T1000 (cell line): ENCODE measurements around the gene ALDH3B2.
"Not testable (repeated sequence)": the region's sequence is repeated elsewhere in the genome, so short reads cannot be mapped to it uniquely, and the experiment has no call there.

Experiments used
- DNase-seq: peaks from one replicate; lab custom pipeline; 2025; ENCODE audit warnings: mixed read lengths; lab: John Stamatoyannopoulos, UW

Gene ALDH3B2

DNA sequence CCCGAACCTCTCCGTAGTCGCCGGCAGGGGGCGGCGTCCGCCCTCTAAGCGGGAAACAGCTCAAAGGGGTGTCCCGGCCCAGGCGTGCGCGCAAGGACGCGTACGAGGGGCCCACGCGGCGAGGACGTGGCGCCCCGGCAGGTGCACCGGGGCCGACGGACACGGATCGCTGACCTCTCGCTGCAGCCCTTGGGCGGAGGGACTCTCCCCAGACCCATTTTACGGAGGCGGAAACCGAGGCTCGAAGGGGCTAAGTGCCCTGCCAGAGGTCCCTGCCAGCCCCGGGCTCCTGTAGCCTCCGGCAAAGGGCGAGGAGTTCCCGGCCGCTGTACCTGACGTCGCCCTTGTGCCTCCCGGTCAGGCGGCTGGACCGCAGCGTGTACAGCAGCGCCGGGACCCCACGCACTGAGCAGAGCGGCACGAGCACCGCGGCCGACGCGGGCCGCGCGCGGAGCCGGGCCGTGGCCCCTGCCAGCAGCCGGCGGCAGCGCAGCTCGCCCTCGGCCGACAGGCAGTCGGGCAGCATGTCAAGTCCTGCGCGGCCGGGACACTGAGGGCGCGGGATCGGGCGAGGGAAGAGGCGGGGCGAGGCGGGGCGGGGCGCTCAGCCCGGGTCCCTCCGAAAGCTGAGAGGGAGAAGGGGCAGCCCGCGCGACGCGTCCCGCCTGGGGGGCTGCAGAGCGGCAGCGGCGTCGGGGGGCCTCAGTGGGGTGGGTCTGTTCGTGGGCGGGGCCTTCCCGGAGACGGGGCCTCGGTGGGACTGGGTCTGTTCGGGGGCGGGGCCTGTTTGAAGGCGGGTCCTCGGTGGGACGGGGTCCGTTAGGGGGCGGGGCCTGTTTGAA is 44.8 kb downstream of the ALDH3B2 start, which contains the start of gene NUDT8:
Gene NUDT8 (minus strand): TSS at position 552 of the 842 bp plus-strand sequence. CDS start 26 bp downstream, at position 526.
- DNase-seq = peak; percentile 81

- DNase-seq = no peak
These were observed 45.6 kb downstream of the ALDH3B2 start for GRCh38 chr11:67628710-67629385.

GRCh38 chr11:67627812-67628624 is 46.4 kb downstream of the ALDH3B2 start:
- no peak for DNase-seq

DNA sequence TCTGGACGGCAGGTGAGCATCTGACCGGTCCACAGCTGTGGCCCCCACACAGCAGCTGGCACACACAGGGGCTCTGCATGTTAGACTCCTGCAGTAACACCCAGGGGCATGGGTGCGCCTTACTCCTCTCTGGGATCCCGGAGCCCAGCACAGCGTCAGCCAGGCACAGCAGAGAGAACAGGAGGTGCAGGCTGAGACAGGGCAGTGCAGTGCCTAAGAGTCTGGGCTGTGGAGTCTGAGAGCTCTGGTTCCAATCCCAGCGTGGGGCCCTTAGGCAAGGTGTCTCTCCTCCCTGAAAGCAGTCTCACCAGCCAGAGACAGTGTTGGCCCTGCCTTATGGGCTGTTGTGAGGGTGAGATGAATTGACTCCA is 47.0 kb downstream of the ALDH3B2 start:
- no peak for DNase-seq

DNA sequence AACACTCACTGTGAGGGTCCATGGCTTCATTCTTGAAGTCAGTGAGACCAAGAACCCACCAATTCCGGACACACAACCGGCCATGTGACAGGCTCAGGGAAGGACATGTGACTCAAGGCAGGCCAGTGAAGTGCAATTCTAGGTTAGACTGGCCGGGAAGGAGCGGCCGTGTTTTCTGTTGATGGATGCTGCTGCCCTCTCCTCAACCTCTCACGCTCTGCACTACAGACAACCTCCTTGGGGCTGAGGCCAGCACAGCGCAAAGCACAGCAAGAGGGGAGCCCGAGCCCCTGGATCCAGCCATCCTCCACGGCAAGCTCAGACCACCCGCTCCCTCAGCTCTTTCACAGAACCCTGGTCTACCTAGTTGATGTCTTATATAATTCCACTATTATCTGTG is 47.5 kb downstream of the ALDH3B2 start:
- DNase-seq = no peak

DNA sequence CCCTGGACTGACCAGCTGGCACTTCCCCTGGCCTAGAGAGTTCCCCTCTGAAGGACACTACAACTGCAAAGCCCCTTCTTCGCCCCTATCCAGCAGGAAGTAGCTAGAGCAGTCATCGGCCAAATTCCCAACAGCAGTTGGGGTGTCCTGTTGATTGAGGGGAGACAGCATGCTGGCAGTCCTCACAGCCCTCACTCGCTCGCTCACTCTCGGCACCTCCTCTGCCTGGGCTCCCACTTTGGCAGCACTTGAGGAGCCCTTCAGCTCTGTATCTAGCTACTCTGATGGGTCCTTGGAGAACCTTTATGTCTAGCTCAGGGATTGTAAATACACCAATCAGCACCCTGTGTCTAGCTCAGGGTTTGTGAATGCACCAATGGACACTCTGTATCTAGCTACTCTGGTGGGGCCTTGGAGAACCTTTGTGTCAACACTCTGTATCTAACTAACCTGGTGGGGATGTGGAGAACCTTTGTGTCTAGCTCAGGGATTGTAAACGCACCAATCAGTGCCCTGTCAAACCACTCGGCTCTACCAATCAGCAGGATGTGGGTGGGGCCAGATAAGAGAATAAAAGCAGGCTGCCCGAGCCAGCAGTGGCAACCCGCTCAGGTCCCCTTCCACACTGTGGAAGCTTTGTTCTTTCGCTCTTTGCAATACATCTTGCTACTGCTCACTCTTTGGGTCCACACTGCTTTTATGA is 48.1 kb downstream of the ALDH3B2 start:
- not testable (repeated sequence) for DNase-seq

DNA sequence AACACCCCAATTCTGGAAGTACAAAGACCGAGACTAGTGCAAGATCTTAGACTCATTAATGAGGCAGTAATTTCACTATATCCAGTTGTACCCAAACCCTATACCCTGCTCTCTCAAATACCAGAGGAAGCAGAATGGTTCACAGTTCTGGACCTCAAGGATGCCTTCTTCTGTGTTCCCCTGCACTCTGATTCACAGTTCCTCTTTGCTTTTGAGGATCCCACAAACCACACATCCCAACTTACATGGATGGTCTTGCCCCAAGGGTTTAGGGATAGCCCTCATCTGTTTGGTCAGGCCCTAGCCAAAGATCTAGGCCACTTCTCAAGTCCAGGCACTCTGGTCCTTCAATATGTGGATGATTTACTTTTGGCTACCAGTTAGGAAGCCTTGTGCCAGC is 50.6 kb downstream of the ALDH3B2 start:
- not testable (repeated sequence) for DNase-seq

DNA sequence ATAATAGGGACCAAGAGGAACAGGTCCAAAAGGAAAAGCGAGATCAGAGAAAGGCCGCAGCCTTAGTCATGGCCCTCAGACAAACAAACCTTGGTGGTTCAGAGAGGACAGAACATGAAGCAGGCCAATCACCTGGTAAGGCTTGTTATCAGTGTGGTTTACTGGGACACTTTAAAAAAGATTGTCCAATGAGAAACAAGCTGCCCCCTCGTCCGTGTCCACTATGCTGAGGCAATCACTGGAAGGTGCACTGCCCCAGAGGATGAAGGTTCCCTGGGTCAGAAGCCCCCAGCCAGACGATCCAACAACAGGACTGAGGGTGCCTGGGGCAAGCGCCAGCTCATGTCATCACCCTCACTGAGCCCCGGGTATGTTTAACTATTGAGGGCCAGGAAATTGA is 51.5 kb downstream of the ALDH3B2 start:
- not testable (repeated sequence) for DNase-seq

- DNase-seq = not testable (repeated sequence)
These were observed 52.5 kb downstream of the ALDH3B2 start for GRCh38 chr11:67621928-67622327.

- not testable (repeated sequence) for DNase-seq
These were observed 53.8 kb downstream of the ALDH3B2 start for GRCh38 chr11:67620621-67621020.

DNA sequence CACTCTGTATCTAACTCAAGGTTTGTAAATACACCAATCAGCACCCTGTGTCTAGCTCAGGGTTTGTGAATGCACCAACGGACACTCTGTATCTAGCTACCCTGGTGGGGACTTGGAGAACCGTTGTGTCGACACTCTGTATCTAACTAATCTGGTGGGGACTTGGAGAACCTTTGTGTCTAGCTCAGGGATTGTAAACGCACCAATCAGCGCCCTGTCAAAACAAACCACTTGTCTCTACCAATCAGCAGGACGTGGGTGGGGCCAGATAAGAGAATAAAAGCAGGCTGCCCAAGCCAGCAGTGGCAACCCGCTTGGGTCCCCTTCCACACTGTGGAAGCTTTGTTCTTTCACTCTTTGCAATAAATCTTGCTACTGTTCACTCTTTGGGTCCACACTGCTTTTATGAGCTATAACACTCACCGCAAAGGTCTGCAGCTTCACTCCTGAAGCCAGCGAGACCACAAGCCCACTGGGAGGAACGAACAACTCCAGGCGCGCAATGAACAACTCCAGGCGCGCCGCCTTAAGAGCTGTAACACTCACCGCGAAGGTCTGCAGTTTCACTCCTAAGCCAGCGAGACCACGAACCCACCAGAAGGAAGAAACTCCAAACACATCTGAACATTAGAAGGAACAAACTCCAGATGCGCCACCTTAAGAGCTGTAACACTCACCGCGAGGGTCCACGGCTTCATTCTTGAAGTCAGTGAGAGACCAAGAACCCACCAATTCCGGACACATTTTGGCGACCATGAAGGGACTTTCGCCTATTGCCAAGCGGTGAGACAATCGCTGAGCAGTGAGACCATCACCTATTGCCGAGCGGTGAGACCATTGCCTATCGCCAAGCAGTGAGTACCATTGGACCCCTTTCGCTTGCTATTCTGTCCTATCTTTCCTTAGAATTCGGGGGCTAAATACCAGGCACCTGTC is 54.5 kb downstream of the ALDH3B2 start:
- DNase-seq = not testable (repeated sequence)

DNA sequence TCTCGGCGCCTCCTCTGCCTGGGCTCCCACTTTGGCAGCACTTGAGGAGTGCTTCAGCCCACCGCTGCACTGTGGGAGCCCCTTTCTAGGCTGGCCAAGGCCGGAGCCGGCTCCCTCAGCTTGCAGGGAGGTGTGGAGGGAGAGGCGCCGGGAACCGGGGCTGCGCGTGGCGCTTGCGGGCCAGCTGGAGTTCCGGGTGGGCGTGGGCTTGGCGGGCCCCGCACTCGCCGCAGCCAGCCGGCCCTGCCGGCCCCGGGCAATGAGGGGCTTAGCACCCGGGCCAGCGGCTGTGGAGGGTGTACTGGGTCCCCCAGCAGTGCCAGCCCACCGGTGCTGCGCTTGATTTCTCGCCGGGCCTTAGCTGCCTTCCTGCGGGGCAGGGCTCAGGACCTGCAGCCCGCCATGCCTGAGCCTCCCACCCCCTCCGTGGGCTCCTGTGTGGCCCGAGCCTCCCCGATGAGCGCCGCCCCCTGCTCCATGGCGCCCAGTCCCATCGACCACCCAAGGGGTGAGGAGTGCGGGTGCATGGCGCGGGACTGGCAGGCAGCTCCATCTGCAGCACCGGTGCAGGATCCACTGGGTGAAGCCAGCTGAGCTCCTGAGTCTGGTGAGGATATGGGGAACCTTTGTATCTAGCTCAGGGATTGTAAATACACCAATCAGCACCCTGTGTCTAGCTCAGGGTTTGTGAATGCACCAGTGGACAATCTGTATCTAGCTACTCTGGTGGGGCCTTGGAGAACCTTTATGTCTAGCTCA is 55.3 kb downstream of the ALDH3B2 start:
- not testable (repeated sequence) for DNase-seq

GRCh38 chr11:67617243-67617953 is 57.0 kb downstream of the ALDH3B2 start:
- no peak for DNase-seq

DNA sequence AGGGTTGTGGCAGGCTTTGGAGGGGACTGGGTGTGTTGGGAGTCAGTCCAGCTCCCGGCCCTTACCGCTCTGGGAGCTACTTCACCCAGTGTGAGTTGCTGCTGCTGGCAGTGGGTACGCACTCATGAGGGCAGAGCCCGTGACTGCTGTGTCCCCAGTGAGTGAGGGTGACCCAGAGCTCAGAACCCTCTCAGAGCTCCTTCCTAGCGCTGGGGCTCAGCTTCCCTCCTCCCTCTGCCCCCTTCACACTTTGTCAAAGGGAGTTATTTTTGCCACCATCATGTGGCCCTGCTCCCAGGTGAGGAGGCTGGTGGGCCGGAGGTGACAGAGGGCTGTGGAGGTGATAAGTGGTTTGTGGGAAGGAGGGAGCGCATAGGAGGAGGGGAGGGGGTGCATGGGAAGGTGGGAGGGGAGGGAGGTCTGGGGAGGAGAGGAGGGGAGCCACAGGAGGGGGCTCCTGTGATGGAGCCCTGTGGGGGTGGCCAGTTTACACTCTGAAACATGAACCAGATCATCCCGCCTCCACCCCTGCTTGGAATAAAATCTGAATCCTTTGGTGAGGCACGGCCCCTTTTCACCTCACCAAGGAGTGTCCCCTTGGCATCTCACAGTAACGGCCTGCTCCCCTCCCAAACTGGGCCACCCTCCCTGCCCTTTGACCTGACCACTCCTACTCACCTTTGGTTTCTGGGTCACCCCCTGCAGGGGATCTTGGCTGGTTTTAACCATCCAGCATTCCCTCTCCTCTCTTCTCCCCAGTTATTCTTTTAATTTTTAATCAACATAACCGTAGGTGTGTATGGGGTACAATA is 57.8 kb downstream of the ALDH3B2 start:
- no peak for DNase-seq

DNA sequence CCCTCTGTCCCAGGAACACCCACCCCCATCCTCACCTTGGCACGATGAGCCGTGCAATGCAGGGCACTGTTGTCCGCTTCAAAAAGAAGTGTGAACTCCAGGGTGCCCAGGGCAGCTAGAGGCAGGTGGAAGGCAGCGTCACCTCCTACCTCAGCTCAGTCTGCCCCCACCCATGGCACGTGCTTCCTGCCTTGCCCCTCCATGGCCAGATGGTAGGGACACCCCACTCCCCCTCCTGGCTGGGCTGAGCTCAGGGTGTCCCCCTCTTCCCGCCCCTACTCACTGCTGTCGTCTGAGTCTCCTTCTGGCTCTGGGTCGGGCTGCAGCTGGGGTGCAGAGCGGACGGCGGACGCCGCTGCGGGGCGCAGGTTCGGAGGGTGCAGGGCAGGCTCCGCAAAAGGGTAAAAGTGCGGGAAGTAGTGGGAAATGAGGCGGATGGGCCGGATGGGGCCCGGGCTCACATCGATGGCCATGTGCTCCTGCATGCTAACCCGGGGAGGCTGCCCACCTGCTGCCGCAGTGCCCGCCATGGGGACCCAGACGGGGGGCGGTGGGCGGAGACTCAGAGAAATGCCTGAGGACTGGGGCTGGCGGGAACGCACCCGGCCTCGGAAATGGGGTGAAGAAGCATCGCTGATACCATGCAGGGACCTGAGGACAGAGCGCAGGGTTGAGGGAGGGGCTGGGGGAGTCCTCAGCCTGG is 58.5 kb downstream of the ALDH3B2 start:
- no peak for DNase-seq

DNA sequence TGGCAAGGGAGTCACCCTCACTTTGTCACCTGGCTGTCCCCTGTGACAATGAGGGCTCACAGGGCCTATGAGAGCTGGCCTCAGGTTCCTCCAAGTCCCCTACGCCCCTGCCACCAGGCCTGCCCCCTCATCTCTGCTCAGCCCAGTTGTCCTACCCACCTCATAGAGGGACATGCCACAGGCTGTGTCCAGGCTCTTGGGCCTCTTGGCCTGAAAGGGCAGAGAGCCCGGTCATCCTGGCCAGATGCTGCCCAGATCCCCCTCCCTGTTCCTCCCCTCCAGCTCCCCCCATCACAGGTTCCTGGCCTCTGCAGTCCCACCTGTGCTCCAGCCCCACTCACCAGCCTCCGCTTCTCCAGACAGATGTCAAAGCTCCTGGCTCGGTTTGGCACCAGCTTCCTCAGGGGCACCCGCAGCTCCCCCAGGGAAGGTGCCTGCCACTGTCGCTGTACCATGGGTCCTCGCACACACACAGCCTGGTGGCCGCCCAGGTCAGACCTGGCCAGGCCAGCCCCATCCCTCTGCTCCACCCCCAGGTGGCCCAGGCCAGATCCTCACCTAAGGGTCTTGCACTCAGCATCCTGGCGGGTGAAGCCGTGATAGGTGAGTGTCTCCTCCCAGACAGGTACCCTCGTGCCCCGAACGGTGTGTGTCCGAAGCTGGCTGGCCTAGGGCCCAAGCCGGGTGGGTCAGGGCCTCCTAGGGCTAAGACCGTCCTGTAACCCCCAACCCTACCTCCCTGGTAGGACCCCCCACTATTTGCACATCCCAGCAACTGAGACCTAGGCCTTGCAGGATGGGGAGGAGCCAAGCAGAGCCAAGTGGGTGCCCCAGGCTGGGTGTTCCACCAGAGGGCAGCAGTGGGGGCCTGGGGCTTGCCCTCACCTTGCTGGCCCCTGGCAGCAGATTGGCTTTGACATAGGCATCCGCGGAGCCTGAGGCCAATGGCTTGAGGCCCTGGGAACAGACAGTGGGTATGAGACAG is 59.4 kb downstream of the ALDH3B2 start:
- peak; percentile 8 for DNase-seq
